22Rv1 (cell line): ENCODE data around the gene RNU6-9.

ENCODE experiments used
- CTCF ChIP-seq: fragments of 450-650 bp; IDR thresholded peaks from 2 replicates; pipeline ENCODE4 v1.5.1; 2017; ENCODE audit warnings: mild to moderate bottlenecking
- ZFX ChIP-seq: fragments of 450-650 bp; IDR thresholded peaks from 2 replicates; pipeline ENCODE4 v1.6.1; 2017; ENCODE audit warnings: antibody characterized with exemption, borderline replicate concordance

DNA sequence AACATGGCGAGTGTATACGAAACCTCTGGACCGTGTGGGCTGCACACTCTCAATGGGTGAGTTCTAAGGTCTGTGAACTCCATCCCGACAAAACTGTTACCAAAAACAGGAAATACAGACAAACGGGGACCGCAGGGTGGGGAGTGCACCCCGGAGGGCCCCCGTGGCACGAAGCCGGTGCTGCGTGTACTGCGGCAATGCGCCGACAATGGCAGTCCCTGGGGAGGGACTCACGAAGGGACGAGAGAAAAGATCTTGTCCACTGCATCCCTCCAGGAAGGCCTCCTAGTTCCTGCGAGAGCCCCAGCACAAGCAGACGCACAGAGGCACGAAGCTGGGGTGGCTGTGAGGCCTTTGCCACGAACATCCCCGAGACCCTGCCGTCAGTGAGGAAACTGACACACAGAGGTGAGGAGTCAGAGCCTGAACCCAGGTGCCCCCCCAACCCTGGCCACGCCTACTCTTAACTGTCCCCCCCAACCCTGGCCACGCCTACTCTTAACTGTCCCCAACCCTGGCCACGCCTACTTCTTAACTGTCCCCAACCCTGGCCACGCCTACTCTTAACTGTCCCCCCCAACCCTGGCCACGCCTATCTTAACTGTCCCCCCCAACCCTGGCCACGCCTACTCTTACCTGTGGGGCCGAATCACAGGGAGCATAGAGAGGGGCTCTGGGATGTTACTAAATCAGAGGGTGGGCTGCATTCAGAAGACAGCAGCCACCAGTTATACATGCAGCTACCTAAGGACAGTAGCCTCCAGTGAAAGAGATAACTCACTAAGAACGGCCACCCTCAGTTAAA lies 4.5 kb upstream of the RNU6-9 start:
- TF ChIP-seq CTCF (no peak), ZFX (no peak)
